Activated naive CD4-positive, alpha-beta T cell treated with anti-CD3 and anti-CD28 coated beads, Interleukin-2, amount 10 ng/mL, durations not matched to agents 7 days and 5 days (primary cell): Measurements from ENCODE around the gene GPRIN3.

Experiments
- CTCF ChIA-PET: fragments of 350-600 bp; sonication (Branson Sonifier 250); formaldehyde crosslinking; loops from one replicate; lab custom pipeline; 2021; ENCODE audit warnings: antibody characterized with exemption; lab: Charles Lee
- DNase-seq: peaks from one replicate; pipeline ENCODE4 v3.0.0-alpha.2; 2020
- H3K27ac Mint-ChIP-seq: one replicate; pipeline ENCODE4 v1.8.0; 2021; ENCODE audit warnings: mild to moderate bottlenecking, moderate library complexity, mixed read lengths
- H3K27me3 Mint-ChIP-seq: one replicate; pipeline ENCODE4 v1.8.0; 2021; ENCODE audit warnings: mild to moderate bottlenecking, mixed read lengths
- H3K36me3 Mint-ChIP-seq: one replicate; pipeline ENCODE4 v1.8.0; 2021; ENCODE audit warnings: mixed read lengths
- H3K4me1 Mint-ChIP-seq: one replicate; pipeline ENCODE4 v1.8.0; 2021; ENCODE audit warnings: mixed read lengths
- H3K4me3 Mint-ChIP-seq: one replicate; pipeline ENCODE4 v1.8.0; 2021; ENCODE audit warnings: mild to moderate bottlenecking, moderate library complexity, mixed read lengths
- H3K9me3 Mint-ChIP-seq: one replicate; pipeline ENCODE4 v1.8.0; 2021; ENCODE audit warnings: mixed read lengths

The GPRIN3 gene

DNA sequence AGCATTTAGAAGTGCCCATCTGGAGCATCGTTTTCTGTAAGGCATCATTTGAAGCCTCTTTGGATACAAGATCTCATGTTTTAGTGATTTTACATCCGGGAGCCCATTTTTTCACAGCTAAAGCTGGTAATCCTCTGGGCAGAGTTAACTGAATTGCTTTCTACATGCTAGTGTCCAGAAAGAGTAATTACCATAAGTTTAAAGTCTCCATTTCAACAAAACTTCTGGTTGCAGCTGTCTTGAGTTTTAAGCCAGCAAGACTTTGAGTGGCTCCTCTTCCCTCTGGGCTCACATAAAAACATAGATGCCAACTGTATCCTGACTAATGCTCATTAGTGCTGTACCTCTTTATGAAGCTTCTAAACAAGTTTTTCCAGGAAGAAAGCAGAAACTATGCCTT, 65.4 kb downstream of the GPRIN3 start:
- Mint-ChIP-seq H3K4me1 (peaks cover 48% of the 10 kb centered on the region), H3K27me3 (no peaks in the 10 kb centered on the region)
- CTCF ChIA-PET = interaction anchor here (1.0 to 1.7 kb wide), 4 partner anchors 9 to 193 kb away, joined by 3 to 7 read pairs (median 4); no protein-coding TSS in a partner anchor

DNA sequence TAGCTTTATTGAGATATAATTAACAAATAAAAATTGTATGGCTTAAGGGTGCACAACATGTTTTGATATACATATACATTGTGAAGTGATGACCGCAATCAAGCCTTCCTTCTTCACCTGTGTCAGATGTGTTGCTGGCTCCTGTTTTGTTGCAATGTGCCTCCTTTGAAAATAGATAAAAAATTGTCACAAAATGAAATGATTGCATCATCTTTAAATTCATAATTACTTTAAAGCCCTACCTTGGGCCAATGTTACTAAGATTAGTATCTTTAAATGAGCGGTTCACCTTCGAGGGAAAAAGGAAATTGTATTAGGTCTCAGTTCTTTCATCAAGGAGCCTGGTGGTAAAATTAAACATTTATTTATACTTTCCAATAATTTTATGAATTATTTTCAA, 77.3 kb downstream of the GPRIN3 start:
- H3K27ac Mint-ChIP-seq = no peak overlapping the region
- DNase-seq = no peak
- CTCF ChIA-PET = no interaction called here
- peaks cover 7% of the 10 kb centered on the region for H3K27me3 Mint-ChIP-seq
- H3K36me3 Mint-ChIP-seq = peaks cover 9% of the 10 kb centered on the region
- peaks cover 18% of the 10 kb centered on the region for H3K9me3 Mint-ChIP-seq
- H3K4me1 Mint-ChIP-seq = peaks cover 8% of the 10 kb centered on the region
- H3K4me3 Mint-ChIP-seq = no peak overlapping the region

More for the DNA sequence above, 65.4 kb downstream of the GPRIN3 start:
- Mint-ChIP-seq H3K27ac (no peak overlapping the region), H3K9me3 (no peaks in the 10 kb centered on the region), H3K4me3 (no peak overlapping the region), H3K36me3 (peaks cover 56% of the 10 kb centered on the region)
- DNase-seq = no peak

DNA sequence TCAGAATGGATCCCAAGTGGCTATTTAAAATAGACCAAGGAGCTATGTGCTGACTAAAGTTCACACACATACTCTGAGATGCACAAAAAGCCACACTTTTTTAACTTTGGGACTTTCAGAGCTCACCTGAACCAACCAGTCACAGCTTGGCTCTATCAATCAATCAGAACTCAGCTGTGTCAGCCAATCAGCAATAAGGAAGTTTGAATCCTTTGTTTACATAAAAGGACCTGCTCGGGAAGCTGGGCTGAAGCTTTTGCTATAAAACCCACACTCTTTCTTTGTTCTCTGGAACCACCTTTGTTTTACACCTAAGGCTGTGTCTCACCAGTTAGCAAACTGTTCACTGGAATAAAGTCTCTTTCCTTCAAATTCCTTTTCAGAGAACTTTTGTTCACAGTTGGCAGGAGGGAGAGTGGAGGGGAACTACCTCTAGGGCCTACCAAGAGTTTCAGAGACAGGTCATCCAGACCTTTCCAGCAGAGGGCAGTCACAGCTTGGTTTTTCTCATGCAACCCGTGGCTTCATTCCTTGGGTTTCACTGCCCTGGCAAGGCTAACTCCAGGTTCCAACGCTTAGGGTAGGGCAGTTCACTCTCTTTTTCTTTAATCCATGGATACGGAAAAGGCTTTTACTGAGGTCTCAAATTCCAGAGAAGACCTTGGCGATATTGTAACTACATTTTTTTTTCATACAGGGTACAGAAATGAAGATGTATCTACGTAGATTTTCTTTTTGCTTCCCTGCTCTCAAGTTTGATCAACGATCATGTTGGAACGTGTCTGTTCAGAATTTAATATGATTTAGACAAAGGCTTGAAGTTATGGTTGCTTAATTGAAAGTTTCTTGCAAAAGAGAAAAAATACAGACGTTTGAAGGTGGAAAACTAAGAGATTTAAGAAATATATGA, 80.7 kb downstream of the GPRIN3 start:
- Mint-ChIP-seq H3K36me3 (peaks cover 4% of the 10 kb centered on the region), H3K4me3 (no peak overlapping the region), H3K9me3 (peaks cover 6% of the 10 kb centered on the region), H3K27me3 (peaks cover 7% of the 10 kb centered on the region), H3K4me1 (peaks cover 8% of the 10 kb centered on the region), H3K27ac (no peak overlapping the region)
- CTCF ChIA-PET = interaction anchor here (0.6 to 4.8 kb wide), 40 partner anchors 9 to 668 kb away, joined by 3 to 101 read pairs (median 4); partner anchors contain the start of genes GPRIN3 and MMRN1
- DNase-seq = peak; percentile 86

DNA sequence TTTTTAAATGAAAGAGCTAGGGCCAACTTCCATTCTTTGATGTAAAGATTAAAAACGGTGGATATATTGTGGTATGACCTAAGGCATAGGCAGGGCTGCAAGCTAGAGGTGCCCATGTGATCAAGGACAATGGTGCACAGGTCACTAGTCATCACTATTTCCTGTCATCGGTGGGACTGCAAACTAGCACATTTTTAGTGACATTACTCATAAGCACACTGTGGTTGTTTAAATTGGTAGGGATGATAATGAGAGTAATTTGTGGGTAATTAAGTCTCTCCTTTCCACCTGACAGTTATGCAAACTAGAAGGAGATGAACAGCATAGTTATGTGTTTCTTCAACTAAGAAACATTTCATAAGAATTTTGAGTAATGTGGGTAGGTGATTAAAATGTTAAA, 85.4 kb downstream of the GPRIN3 start:
- peaks cover 7% of the 10 kb centered on the region for H3K4me1 Mint-ChIP-seq
- no peaks in the 10 kb centered on the region for H3K36me3 Mint-ChIP-seq
- DNase-seq = no peak
- H3K27ac Mint-ChIP-seq = no peak overlapping the region
- no peak overlapping the region for H3K4me3 Mint-ChIP-seq
- peaks cover 5% of the 10 kb centered on the region for H3K27me3 Mint-ChIP-seq
- H3K9me3 Mint-ChIP-seq = no peaks in the 10 kb centered on the region
- CTCF ChIA-PET = no interaction called here

DNA sequence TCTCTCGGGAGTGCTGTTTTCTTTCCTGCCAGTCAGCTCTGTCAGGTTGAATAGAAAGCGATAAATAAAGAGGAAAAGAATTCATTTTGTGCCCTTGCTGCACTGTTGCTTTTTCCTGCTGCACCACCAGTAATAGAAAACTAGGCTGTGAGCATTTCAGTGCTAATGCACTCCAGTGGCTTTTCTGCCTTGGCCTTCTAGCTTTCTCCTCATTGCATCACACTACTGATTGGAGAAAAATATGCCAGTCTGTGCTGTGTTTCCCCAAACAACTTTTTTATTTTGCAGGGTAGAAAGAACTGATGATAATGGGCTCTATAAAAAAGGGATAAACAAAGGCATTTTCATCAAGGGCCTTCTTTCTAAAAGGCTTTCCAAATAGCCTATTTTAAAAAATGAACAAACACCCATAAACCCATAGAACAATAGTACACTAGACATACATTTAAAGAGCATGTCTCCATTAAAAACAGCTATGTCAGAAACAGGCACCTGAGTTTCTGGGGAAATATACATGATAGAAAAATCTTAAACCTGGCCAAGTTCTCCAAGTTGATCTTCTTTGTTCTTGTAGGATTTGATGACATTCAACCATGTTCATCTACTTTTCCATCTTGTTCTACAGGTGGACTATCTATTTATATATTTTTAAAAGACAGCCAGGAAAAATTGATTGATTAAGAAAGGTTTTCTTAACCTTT, 86.3 kb downstream of the GPRIN3 start:
- Mint-ChIP-seq H3K36me3 (no peaks in the 10 kb centered on the region), H3K9me3 (no peaks in the 10 kb centered on the region), H3K27ac (no peak overlapping the region), H3K27me3 (no peaks in the 10 kb centered on the region), H3K4me3 (no peak overlapping the region), H3K4me1 (no peaks in the 10 kb centered on the region)
- DNase-seq = no peak
- CTCF ChIA-PET = no interaction called here

DNA sequence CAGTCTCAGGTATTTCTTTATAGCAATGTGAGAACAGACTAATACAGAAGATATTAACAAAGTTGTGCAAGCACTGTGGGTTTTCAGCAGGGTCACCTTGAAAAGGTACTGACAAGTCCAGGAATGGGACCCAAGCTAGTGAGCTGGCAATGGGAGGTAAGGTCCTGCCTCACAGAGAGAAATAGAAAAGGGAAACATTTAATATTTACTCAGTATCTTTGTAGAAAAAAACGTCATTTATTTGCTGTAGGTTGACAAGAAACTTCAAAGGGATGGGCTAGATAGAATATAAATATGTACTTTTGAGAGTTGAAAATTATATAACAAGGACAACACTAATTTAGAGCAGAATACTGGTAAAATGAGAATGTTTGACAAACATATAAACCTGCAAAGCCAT, 89.0 kb downstream of the GPRIN3 start:
- Mint-ChIP-seq H3K9me3 (no peaks in the 10 kb centered on the region), H3K4me1 (no peaks in the 10 kb centered on the region), H3K36me3 (no peaks in the 10 kb centered on the region), H3K4me3 (no peak overlapping the region), H3K27me3 (peaks cover 8% of the 10 kb centered on the region), H3K27ac (no peak overlapping the region)
- no peak for DNase-seq
- CTCF ChIA-PET = interaction anchor here (0.8 to 0.9 kb wide), 2 partner anchors 8 to 223 kb away, joined by 3 read pairs; no protein-coding TSS in a partner anchor

DNA sequence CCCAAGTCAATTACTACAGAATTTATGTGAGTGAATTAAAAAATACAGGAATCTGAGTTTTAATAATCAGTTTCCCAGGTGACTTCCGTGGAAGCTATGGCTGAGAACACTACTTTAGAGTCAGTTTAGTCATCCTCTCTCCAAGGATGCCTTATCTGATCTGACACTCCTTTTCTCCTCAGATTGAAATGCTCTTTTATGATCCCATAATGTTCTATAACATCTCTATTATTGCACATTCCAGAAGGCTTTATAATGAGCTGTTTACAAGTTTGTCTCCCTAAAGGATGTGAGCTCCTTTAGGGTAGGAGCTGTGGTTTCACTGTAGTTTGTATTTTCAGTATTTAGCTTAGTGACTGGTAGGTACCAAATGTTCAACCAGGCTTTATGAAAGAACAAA, 90.0 kb downstream of the GPRIN3 start:
- CTCF ChIA-PET = interaction anchor here (0.9 to 1.0 kb wide), 2 partner anchors 9 to 38 kb away, joined by 3 read pairs; no protein-coding TSS in a partner anchor
- no peaks in the 10 kb centered on the region for H3K36me3 Mint-ChIP-seq
- H3K27me3 Mint-ChIP-seq = peaks cover 11% of the 10 kb centered on the region
- no peaks in the 10 kb centered on the region for H3K9me3 Mint-ChIP-seq
- H3K27ac Mint-ChIP-seq = no peak overlapping the region
- no peak overlapping the region for H3K4me3 Mint-ChIP-seq
- no peaks in the 10 kb centered on the region for H3K4me1 Mint-ChIP-seq
- no peak for DNase-seq

DNA sequence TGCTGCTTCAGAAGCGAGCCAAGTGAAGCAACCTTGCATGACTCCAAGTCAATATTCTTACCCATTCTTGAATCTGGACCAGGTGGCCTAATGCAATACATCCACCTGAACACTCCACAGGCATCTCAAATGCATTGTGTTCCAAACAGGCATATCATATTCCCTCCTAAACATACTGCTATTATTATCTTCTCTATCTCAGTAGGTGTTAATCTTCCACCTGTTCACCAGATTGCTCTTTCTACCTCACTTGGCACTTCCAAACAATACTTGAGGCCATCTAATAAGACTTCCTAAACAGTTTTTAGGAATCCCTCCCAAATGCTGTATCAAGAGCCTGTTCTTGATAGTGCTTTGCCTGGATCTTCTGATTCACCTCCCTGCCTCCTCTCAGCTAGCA, 90.7 kb downstream of the GPRIN3 start:
- no peaks in the 10 kb centered on the region for H3K4me1 Mint-ChIP-seq
- DNase-seq = no peak
- H3K4me3 Mint-ChIP-seq = no peak overlapping the region
- CTCF ChIA-PET = interaction anchor here (1.0 kb wide), 1 partner anchor 39 kb away, joined by 3 read pairs; no protein-coding TSS in a partner anchor
- no peaks in the 10 kb centered on the region for H3K9me3 Mint-ChIP-seq
- H3K27ac Mint-ChIP-seq = no peak overlapping the region
- H3K36me3 Mint-ChIP-seq = no peaks in the 10 kb centered on the region
- H3K27me3 Mint-ChIP-seq = peaks cover 11% of the 10 kb centered on the region

DNA sequence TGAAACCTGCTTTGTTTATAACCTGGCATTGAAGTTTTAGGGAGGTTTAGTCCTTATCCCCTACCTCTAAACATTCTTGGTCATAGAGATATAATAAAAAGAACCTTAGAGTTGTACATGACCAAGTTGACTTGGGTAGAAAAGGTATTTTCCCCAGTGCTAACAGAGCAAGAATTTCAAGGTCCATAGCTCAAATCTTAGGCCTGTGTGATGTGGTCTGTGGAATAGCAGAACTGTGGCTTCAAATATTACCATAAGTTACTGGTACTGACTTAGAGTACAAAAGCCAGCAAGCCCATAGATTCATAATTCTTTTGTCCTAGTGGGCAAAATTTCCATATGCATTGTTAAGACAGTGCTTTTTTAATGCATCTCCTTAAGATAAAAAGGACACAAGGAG, 91.2 kb downstream of the GPRIN3 start:
- Mint-ChIP-seq H3K27me3 (peaks cover 11% of the 10 kb centered on the region), H3K27ac (no peak overlapping the region), H3K36me3 (no peaks in the 10 kb centered on the region), H3K4me3 (no peak overlapping the region), H3K9me3 (no peaks in the 10 kb centered on the region), H3K4me1 (no peaks in the 10 kb centered on the region)
- DNase-seq = no peak
- CTCF ChIA-PET = no interaction called here

DNA sequence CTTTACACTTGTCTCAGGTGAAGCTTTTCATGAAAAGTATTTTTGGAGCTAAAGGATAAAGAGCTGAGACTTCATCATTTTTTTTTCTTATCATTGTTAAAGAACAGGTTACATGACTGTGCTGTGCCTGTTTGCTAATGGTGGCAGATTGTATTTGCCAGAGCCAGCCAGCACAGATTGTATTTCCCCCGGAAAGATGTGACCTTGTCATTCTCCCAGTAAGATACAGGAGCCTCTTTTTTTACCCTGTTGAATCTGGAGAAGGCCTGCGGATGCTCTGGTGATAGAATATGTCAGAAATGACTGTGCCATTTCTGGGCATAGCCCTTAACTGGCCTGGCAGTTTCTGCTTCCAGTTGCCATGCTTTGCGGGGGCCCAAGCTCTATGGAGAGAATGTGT, 91.9 kb downstream of the GPRIN3 start:
- Mint-ChIP-seq H3K27me3 (peaks cover 11% of the 10 kb centered on the region), H3K27ac (no peak overlapping the region), H3K9me3 (no peaks in the 10 kb centered on the region), H3K4me3 (no peak overlapping the region), H3K4me1 (no peaks in the 10 kb centered on the region), H3K36me3 (no peaks in the 10 kb centered on the region)
- CTCF ChIA-PET = no interaction called here
- no peak for DNase-seq

DNA sequence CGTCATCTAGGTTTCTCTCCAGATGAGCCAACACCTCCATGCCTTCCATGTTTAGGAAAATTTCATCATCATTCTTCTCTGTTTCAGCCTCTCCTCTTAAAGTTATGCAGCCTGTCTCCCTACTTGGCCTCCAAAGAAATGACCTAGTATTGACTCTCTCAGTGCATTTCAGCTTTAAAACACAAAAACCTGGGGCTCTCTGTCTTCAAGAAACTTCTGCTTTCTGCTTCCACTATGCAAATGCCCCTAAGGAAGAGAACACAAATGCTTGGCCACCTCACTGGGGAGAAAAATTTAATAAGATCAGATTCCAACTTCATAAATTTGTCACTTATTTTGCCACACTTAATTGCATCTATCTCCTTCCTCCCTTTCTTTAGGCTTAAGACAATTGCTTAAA, 93.3 kb downstream of the GPRIN3 start:
- Mint-ChIP-seq H3K27ac (no peak overlapping the region), H3K36me3 (no peaks in the 10 kb centered on the region), H3K27me3 (peaks cover 11% of the 10 kb centered on the region), H3K9me3 (peaks cover 1% of the 10 kb centered on the region), H3K4me3 (no peak overlapping the region), H3K4me1 (no peaks in the 10 kb centered on the region)
- CTCF ChIA-PET = no interaction called here
- no peak for DNase-seq

DNA sequence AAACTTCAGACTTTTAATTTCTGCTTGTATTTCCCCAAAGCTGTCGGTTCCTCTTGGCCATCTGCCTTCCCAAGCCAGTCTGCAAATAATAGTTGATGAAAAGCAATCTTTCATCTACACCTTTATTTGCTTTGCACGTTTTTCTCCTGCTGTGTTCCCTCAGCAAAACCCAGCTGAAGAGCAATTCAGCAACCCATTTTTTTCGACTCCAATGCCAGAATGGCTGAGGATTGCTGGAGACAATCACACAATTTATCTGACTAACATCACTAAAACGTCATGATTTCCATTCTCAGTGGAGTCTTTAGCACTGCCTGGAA, 94.3 kb downstream of the GPRIN3 start:
- CTCF ChIA-PET = no interaction called here
- Mint-ChIP-seq H3K4me1 (no peaks in the 10 kb centered on the region), H3K27ac (no peak overlapping the region), H3K36me3 (no peaks in the 10 kb centered on the region), H3K4me3 (no peak overlapping the region), H3K27me3 (peaks cover 11% of the 10 kb centered on the region), H3K9me3 (peaks cover 2% of the 10 kb centered on the region)
- no peak for DNase-seq

DNA sequence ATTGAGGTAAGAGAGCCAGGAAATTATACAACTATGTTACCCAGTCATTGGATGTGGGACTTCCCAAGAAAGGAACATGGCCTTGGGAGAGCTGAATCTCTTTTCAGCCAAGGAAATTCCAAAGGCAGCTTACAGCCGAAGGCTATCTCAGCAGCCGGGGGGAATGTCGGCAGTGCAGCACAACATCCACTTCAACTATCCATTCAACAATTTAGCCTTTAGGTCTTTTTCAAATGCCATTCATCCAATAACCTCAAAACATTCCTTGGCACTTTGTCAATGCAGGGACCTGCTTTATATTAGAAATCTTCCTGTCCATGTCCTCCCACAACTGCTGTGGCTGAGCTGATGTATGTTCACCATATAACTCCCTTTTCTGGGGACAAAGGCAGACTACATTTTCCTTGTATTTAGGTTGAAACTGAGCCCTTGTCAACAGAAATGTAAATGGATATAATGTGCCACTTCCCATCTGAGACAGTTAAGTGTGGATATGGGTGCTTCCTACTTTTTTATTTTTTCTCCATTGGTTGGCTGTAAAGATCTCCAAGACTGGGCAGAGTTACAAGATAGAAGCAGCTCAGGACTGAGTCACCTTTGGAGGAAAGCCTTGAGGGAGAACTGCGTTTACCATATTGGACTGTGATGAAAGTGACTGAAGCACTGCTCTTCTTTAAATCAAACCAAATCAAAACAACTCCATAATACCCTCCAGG, 94.8 kb downstream of the GPRIN3 start:
- Mint-ChIP-seq H3K4me3 (no peak overlapping the region), H3K36me3 (no peaks in the 10 kb centered on the region), H3K9me3 (peaks cover 3% of the 10 kb centered on the region), H3K27me3 (peaks cover 11% of the 10 kb centered on the region), H3K4me1 (no peaks in the 10 kb centered on the region), H3K27ac (no peak overlapping the region)
- CTCF ChIA-PET = no interaction called here
- no peak for DNase-seq

DNA sequence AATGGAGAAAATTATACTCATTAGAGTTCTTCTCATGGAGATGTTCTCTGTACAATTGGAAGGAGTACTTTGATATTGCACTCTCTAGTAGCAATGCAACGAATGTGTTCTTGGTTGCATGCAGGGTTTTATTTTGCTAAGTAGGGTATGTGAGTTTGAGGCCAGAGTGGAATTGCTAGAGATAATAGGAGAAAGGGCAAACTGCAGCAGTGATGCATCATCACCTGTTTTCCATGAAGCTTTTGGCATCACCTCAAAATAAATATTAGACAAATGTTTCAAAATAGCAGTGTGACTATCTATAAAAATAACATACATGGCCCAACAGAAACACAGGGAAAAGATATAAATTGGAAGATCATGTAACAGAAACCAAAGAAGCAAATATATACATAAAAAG, 103.0 kb downstream of the GPRIN3 start:
- Mint-ChIP-seq H3K27me3 (peaks cover 11% of the 10 kb centered on the region), H3K9me3 (peaks cover 2% of the 10 kb centered on the region), H3K4me1 (no peaks in the 10 kb centered on the region), H3K4me3 (no peak overlapping the region), H3K36me3 (no peaks in the 10 kb centered on the region), H3K27ac (no peak overlapping the region)
- CTCF ChIA-PET = no interaction called here
- no peak for DNase-seq
